Skin of body (tissue), 2 donors: ENCODE data around the gene LBHD2. TPM values are rescaled to one million over a fixed set of nuclear protein-coding genes. Genes with fewer than 3 reads are reported as not detected.
"Not testable (repeated sequence)": the region's sequence is repeated elsewhere in the genome, so short reads cannot be mapped to it uniquely, and the experiment has no call there.

Source experiments
- DNase-seq: peaks from one replicate; lab custom pipeline; 2025; lab: John Stamatoyannopoulos, UW
- total RNA-seq: library from RNA; depleted of rRNA; stranded (reverse); fragments of >200 nt; gene quantifications from one replicate; pipeline ENCODE4 v1.2.3, GENCODE V29; 2014

LBHD2 gene
- not detected for total RNA-seq

DNA sequence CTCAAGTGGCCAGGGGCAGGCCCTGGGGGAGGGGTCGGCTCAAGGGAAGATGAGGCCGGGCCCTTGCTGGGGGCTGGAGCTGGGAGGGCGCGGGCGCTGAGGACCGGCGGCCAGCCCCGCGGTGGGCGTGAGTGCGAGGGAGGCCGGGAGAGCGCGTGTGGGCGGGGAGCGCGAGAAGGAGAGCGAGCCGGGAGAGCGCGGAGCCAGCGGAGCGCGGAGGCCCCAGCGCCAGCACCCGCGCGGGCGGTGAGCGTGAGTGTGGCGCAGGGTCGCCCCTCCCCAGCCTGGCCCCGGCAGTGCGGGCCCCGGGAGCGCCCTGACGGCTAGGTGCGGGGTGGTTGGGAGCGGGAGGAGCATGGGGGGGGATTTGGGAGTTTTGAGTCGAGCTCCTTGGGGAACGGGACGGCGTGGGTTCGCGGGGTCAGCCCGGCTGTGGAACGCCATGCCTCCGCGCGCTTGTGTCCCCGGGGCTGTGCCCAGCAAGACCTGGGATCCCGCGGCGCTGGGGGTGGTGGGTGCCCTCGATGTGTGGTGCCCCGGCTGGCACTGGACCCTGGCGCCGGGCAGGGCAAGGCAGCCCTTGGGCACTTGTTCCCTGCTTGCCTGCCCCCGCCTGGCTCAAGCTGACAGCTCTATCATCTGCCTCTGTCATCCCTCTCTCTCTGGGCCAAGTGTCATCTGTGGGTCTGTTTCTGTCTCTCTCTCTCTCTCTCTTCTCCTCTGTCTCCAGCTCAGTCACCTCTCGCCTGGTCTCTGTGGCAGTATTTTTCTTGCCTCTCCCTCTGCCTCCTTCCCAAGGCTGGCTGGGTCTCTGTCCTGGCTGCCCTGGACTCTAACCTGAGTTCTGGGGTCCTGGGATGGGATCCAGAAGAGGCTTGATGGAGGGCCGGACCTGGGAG, at the start of gene LBHD2:
Gene LBHD2, plus strand, starts transcription at position 190 of the 899 bp plus-strand sequence. CDS start 1,803 bp downstream, outside the sequence.
- no peak for DNase-seq

DNA sequence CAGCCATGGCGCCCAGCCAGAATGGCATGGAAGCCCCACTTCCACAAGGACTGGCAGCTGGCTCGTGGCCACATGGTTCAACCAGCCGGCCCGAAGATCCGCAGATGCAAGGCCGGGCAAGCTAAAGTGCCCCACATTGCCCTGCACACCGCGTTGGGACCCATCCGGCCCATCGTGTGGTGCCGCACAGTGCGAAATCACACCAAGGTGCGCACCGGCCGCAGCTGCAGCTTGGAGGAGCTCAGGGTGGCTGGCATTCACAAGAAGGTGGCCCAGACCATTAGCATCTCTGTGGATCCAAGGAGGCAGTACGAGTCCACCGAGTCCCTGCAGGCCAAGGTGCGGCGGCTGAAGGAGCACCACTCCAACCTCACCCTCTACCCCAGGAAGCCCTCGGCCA, 42.5 kb upstream of the LBHD2 start:
- no peak for DNase-seq

DNA sequence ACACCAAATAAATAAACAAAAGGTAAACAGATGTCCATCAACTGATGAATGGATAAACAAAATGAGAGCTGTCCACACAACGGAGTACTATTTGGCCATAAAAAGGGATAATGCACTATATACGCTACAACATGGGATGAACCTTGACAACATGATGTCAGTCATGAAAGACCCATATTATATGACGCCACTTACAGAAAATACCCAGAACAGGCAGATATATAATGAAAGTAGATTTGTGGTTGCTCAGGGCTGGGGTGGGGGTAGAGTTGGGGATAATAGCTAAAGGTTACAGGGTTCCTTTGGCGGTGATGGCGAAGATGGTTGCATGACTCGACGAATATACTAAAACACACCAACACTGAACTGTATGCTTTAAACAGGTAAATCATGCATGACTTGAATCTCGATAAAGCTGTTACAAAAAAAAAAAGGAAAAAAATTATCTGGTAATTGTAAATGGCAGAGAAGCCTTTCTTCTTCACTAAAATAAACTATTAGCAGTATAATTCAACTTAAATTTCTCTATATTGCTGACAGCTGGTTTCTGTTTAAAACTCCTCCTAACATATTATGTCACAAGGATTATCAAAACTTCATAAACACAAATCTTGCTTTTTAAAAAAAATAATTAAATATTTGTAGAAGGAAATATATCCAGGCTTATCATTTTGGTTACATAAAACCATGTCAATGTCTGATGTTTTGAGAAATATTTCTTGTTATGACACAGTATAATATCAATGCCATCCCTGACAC, 40.6 kb upstream of the LBHD2 start:
- no peak for DNase-seq

DNA sequence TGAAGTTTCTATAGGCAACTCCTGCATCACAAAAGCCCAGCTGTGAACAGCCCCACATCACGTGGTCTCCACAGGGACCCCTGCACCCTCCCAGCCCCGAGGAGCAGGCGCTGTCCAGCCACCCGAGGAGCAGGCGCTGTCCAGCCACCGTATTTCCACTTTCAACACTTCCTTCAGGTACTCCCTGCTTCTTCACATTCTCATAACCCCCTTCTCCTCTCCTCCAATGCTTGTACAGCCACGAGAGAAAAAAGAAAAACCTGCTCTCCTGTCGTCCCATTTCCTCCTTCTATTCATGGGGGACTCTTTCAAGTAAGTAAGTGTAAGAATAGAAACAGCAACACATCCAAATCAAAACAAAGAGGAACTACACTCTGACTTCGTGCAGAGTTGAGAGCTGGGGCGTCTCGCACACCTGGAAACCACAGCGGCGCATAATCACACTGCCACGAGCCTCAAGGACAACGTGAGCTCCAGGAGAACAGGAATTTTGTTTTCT, 38.6 kb upstream of the LBHD2 start:
- DNase-seq: no peak

GRCh38 chr14:103047453-103047852, 36.6 kb upstream of the LBHD2 start:
- not testable (repeated sequence) for DNase-seq

GRCh38 chr14:103050935-103051334, 33.1 kb upstream of the LBHD2 start:
- DNase-seq: no peak

- DNase-seq: no peak
These were observed 31.6 kb upstream of the LBHD2 start for GRCh38 chr14:103052407-103052806.

GRCh38 chr14:103055695-103056094, 28.3 kb upstream of the LBHD2 start:
- DNase-seq: no peak

GRCh38 chr14:103056322-103057027, 27.5 kb upstream of the LBHD2 start:
- peak; percentile 65 for DNase-seq

DNA sequence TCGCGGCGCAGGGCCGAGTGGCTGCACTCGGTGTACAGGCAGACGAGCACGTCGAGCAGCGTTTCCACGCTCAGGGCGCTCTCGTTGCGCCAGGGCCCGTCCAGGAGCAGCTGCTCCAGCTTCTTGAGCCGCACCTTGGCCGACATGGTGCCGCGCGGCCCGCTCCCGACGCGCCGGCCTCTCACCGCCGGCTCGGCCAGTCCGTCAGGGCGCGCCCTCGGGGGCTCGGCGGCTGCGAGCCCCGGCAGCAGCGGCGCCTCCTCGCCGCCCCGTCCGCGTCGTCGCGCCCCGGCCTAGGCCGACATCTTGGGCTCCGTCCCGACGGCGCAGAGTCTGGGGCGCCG, 27.0 kb upstream of the LBHD2 start:
- DNase-seq: no peak

DNA sequence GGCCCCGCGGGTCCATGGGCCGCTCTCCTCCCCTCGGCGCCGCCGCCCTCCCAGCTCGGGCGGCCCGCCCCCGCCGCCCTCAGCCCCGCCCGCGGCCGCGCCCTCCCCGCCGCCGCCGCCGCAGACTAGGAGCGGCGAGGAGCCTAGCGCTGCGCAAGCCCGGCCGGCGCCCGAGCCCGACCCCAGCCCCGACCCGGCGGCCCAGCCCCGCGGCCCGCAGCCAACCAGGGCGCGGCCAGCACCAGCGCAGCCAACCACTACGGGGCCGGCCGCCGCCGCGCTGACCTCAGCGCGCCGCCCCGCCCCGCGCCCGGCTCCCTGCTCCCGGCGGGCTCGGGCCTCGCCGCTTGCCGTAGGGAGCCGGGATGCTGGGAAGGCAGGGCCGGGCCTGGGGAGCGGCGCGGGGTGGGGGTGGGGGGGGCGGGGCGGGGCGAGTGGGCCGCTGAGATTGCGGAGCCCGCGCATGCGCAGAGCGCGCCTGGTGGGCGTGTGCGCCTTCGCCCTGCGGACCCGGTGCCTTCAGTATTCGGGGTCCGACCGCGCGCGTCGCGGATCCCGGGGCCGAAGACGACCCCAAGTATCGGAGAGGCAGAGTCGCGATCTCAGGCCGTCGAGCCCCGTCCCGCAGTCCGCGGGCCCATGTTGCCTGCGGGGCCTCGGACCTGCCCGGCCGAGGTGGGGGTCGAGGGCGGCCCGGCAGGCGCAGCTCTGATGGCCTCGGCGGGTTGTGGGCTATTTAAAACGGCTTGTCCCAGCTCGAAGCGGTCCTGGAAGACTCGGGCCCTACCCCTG, 26.4 kb upstream of the LBHD2 start, which contains the start of gene CDC42BPB:
Gene CDC42BPB, minus strand, starts transcription at position 178 of the 792 bp plus-strand sequence. CDS start 376 bp downstream, outside the sequence.
- peak; percentile 87 for DNase-seq

DNA sequence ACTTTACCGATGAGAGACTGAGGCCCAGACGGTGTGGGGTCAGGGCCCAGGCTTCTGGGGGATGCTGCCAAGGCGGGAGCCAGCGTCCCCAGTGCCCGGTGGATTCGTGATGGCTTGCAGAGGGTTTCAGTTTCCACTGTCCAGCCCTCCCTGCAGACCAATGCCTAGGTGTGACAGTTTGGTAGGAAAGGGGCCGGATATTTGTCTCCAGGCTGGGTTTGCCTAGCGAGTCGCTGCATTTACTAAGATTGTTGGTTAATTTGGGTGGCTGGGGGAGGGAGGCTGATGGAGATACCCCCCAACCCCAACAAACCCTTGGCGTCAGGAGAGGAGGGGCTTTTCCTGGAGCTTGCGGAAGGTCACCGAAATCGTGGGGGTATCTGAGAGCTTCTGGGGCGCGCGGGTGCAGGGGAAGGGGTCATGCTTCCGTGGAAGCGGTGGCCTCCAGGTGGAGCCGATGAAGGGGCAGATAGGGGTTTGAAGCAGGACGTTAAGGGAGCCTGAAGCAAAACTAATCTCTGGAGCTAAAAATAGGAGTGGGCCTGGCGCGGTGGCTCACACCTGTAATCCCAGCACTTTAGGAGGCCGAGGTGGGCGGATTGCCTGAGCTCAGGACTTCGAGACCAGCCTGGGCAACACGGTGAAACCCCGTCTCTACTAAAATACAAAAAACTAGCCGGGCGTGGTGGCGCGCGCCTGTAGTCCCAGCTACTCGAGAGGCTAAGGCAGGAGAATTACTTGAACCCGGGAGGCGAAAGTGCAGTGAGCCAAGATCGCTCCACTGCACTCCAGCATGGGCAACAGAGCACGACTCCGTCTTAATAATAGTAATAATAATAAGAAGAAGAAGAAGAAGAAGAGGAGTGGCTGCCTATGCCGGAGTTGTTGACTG, 25.6 kb upstream of the LBHD2 start:
- DNase-seq: peak; percentile 16

- DNase-seq: no peak
These were observed 24.5 kb upstream of the LBHD2 start for GRCh38 chr14:103059556-103059955.

- no peak for DNase-seq
These were observed 22.5 kb upstream of the LBHD2 start for GRCh38 chr14:103061482-103061976.

DNA sequence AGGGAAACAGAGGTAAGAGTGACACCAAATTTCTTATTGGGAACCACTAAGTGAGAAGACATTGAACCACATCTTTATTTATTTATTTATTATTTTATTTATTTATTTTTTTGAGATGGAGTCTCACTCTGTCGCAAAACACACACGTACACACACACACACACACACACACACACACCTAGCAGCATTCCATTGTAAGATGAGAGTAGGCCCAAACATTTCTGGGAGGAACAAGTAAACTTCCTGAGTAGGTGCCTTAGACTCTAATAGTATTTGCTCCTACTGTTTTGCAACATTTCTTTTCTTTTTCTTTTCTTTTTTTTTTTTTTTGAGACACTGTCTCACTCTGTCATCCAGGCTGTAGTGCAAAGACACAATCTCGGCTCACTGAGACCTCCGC, 19.6 kb upstream of the LBHD2 start:
- no peak for DNase-seq

GRCh38 chr14:103064978-103065377, 19.0 kb upstream of the LBHD2 start:
- no peak for DNase-seq

- no peak for DNase-seq
These were observed 18.1 kb upstream of the LBHD2 start for GRCh38 chr14:103065861-103066260.

GRCh38 chr14:103066399-103066798, 17.6 kb upstream of the LBHD2 start:
- no peak for DNase-seq

GRCh38 chr14:103067231-103067954, 16.6 kb upstream of the LBHD2 start:
- no peak for DNase-seq
